ENCODE results near the gene DCTPP1. TPM values are rescaled to one million over a fixed set of nuclear protein-coding genes. Genes with fewer than 3 reads are reported as not detected.

The DCTPP1 gene
- total and polyA plus RNA-seq, 2 of the 13 experiments (the other 11 are each of a cell fraction or from before 2014, with no cell fraction given): 54.8 to 74.4 TPM

DNA sequence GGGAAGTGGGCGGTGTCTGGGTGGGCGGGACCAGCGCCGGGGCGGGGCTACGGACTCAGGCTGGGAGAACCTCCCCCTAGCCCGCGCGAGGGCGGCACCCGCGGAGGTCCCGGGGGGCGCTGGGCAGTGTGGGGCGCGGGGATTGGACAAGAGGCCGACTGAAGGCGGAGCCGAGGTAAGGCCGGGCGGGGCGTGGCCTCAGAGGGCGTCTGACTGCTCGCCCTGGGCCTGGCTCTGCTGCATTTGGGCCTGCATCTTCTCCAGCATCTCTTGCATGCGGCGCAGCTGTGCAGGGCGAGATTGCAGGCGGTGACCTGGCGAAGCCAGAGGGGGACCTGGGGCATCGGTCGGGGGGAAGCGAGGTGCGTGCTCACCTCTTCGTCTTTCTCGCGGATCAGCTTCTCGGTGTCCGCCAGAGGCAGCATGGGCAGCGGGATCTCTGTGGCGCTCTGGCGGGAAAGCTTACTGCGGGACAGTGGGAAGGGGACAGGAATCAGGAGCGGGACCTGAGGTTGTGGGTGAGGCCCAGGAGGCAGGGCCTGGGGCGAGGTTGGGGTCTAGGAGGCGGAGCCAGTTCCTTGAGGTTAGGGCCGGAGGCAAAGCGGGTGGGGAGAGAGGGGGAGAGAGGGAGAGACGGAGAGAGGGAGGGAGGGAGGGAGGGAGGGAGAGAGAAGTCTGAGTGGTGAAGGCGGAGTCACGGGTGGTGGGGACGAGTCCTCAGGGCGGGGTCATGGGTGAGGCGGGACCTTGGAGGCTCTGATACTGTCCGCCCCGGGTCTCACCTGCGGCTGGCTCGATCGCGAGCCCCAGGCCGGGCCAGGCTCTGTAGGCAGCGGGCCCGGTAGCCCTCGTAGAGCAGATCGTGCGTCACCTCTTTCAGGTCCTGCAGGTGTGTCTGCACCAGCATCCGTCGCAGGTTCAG lies 51.3 kb downstream of the DCTPP1 start (continued):
- TF ChIP-seq, protein P1, sequence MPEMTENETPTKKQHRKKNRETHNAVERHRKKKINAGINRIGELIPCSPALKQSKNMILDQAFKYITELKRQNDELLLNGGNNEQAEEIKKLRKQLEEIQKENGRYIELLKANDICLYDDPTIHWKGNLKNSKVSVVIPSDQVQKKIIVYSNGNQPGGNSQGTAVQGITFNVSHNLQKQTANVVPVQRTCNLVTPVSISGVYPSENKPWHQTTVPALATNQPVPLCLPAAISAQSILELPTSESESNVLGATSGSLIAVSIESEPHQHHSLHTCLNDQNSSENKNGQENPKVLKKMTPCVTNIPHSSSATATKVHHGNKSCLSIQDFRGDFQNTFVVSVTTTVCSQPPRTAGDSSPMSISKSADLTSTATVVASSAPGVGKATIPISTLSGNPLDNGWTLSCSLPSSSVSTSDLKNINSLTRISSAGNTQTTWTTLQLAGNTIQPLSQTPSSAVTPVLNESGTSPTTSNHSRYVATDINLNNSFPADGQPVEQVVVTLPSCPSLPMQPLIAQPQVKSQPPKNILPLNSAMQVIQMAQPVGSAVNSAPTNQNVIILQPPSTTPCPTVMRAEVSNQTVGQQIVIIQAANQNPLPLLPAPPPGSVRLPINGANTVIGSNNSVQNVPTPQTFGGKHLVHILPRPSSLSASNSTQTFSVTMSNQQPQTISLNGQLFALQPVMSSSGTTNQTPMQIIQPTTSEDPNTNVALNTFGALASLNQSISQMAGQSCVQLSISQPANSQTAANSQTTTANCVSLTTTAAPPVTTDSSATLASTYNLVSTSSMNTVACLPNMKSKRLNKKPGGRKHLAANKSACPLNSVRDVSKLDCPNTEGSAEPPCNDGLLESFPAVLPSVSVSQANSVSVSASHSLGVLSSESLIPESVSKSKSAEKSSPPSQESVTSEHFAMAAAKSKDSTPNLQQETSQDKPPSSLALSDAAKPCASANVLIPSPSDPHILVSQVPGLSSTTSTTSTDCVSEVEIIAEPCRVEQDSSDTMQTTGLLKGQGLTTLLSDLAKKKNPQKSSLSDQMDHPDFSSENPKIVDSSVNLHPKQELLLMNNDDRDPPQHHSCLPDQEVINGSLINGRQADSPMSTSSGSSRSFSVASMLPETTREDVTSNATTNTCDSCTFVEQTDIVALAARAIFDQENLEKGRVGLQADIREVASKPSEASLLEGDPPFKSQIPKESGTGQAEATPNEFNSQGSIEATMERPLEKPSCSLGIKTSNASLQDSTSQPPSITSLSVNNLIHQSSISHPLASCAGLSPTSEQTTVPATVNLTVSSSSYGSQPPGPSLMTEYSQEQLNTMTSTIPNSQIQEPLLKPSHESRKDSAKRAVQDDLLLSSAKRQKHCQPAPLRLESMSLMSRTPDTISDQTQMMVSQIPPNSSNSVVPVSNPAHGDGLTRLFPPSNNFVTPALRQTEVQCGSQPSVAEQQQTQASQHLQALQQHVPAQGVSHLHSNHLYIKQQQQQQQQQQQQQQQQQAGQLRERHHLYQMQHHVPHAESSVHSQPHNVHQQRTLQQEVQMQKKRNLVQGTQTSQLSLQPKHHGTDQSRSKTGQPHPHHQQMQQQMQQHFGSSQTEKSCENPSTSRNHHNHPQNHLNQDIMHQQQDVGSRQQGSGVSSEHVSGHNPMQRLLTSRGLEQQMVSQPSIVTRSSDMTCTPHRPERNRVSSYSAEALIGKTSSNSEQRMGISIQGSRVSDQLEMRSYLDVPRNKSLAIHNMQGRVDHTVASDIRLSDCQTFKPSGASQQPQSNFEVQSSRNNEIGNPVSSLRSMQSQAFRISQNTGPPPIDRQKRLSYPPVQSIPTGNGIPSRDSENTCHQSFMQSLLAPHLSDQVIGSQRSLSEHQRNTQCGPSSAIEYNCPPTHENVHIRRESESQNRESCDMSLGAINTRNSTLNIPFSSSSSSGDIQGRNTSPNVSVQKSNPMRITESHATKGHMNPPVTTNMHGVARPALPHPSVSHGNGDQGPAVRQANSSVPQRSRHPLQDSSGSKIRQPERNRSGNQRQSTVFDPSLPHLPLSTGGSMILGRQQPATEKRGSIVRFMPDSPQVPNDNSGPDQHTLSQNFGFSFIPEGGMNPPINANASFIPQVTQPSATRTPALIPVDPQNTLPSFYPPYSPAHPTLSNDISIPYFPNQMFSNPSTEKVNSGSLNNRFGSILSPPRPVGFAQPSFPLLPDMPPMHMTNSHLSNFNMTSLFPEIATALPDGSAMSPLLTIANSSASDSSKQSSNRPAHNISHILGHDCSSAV (CRISPR knock-in tag; IDR thresholded peaks at IDR 0.05; ENCODE audit: borderline replicate concordance): 0 out of 2 replicates have a peak, but pooled peaks have one; percentile 60
- TF ChIP-seq HOXA5 (CRISPR knock-in tag; IDR thresholded peaks at IDR 0.05): no peak
- TF ChIP-seq, protein P2, sequence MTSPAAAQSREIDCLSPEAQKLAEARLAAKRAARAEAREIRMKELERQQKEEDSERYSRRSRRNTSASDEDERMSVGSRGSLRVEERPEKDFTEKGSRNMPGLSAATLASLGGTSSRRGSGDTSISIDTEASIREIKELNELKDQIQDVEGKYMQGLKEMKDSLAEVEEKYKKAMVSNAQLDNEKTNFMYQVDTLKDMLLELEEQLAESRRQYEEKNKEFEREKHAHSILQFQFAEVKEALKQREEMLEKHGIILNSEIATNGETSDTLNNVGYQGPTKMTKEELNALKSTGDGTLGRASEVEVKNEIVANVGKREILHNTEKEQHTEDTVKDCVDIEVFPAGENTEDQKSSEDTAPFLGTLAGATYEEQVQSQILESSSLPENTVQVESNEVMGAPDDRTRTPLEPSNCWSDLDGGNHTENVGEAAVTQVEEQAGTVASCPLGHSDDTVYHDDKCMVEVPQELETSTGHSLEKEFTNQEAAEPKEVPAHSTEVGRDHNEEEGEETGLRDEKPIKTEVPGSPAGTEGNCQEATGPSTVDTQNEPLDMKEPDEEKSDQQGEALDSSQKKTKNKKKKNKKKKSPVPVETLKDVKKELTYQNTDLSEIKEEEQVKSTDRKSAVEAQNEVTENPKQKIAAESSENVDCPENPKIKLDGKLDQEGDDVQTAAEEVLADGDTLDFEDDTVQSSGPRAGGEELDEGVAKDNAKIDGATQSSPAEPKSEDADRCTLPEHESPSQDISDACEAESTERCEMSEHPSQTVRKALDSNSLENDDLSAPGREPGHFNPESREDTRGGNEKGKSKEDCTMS (CRISPR knock-in tag; conservative IDR thresholded peaks at IDR 0.05): 0 out of 2 replicates have a peak, but pooled peaks have one; percentile 55
- TF ChIP-seq, protein P3, sequence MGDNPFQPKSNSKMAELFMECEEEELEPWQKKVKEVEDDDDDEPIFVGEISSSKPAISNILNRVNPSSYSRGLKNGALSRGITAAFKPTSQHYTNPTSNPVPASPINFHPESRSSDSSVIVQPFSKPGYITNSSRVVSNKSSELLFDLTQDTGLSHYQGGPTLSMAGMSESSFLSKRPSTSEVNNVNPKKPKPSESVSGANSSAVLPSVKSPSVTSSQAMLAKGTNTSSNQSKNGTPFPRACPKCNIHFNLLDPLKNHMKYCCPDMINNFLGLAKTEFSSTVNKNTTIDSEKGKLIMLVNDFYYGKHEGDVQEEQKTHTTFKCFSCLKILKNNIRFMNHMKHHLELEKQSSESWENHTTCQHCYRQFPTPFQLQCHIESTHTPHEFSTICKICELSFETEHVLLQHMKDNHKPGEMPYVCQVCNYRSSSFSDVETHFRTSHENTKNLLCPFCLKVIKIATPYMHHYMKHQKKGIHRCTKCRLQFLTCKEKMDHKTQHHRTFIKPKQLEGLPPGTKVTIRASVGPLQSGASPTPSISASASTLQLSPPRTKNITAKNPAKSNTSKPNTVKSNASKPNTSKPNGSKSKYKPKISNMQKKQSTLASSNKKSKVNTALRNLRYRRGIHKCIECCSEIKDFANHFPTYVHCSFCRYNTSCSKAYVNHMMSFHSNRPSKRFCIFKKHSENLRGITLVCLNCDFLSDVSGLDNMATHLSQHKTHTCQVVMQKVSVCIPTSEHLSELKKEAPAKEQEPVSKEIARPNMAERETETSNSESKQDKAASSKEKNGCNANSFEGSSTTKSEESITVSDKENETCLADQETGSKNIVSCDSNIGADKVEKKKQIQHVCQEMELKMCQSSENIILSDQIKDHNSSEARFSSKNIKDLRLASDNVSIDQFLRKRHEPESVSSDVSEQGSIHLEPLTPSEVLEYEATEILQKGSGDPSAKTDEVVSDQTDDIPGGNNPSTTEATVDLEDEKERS (CRISPR knock-in tag; IDR thresholded peaks at IDR 0.05): peak; percentile 79; the same call in 1 of the 2 replicates
- no peak for TF ChIP-seq ATRX (CRISPR knock-in tag; IDR thresholded peaks at IDR 0.05; ENCODE audit: borderline replicate concordance)
- peak; percentile 65; the same call in 1 of the 2 replicates for TF ChIP-seq ZNF552 (CRISPR knock-in tag; IDR thresholded peaks at IDR 0.05; ENCODE audit: borderline replicate concordance)
- peak; percentile 36; the same call in 1 of the 2 replicates for TF ChIP-seq TMF1 (CRISPR knock-in tag; IDR thresholded peaks at IDR 0.05; ENCODE audit: low read depth)
- TF ChIP-seq, protein P4, sequence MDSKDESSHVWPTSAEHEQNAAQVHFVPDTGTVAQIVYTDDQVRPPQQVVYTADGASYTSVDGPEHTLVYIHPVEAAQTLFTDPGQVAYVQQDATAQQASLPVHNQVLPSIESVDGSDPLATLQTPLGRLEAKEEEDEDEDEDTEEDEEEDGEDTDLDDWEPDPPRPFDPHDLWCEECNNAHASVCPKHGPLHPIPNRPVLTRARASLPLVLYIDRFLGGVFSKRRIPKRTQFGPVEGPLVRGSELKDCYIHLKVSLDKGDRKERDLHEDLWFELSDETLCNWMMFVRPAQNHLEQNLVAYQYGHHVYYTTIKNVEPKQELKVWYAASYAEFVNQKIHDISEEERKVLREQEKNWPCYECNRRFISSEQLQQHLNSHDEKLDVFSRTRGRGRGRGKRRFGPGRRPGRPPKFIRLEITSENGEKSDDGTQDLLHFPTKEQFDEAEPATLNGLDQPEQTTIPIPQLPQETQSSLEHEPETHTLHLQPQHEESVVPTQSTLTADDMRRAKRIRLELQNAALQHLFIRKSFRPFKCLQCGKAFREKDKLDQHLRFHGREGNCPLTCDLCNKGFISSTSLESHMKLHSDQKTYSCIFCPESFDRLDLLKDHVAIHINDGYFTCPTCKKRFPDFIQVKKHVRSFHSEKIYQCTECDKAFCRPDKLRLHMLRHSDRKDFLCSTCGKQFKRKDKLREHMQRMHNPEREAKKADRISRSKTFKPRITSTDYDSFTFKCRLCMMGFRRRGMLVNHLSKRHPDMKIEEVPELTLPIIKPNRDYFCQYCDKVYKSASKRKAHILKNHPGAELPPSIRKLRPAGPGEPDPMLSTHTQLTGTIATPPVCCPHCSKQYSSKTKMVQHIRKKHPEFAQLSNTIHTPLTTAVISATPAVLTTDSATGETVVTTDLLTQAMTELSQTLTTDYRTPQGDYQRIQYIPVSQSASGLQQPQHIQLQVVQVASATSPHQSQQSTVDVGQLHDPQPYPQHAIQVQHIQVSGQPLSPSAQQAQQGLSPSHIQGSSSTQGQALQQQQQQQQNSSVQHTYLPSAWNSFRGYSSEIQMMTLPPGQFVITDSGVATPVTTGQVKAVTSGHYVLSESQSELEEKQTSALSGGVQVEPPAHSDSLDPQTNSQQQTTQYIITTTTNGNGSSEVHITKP (CRISPR knock-in tag; IDR thresholded peaks at IDR 0.05; ENCODE audit: low read depth): 0 out of 2 replicates have a peak, but pooled peaks have one; percentile 45

Measured in HepG2 (cell line).